Activated naive CD8-positive, alpha-beta T cell treated with anti-CD3 and anti-CD28 coated beads, Interleukin-2, amount 50 U/mL, for 24 hours (primary cell): ENCODE data around the gene POLR3A.
"Not testable (repeated sequence)": the region's sequence is repeated elsewhere in the genome, so short reads cannot be mapped to it uniquely, and the experiment has no call there.

Experiments used
- ATAC-seq: fragments of 150-1000 bp; cut with Tn5 transposase; one replicate; pipeline ENCODE4 v1.10.0; 2021
- DNase-seq: peaks from one replicate; pipeline ENCODE4 v3.0.0; 2021
- H3K27ac Mint-ChIP-seq: one replicate; pipeline ENCODE4 v1.8.0; 2021; ENCODE audit warnings: mild to moderate bottlenecking, mixed read lengths
- H3K27me3 Mint-ChIP-seq: one replicate; pipeline ENCODE4 v1.8.0; 2021; ENCODE audit warnings: mixed read lengths
- H3K36me3 Mint-ChIP-seq: one replicate; pipeline ENCODE4 v1.8.0; 2021; ENCODE audit warnings: low read depth, mixed read lengths
- H3K4me1 Mint-ChIP-seq: one replicate; pipeline ENCODE4 v1.8.0; 2021; ENCODE audit warnings: mixed read lengths
- H3K4me3 Mint-ChIP-seq: one replicate; pipeline ENCODE4 v1.8.0; 2021; ENCODE audit warnings: mild to moderate bottlenecking, moderate library complexity, mixed read lengths
- H3K9me3 Mint-ChIP-seq: one replicate; pipeline ENCODE4 v1.8.0; 2021; ENCODE audit warnings: mixed read lengths

Gene POLR3A

GRCh38 chr10:78029269-78030226, at the start of gene POLR3A:
TSS of gene POLR3A (minus strand) at chr10:78029515. CDS start at chr10:78029407, 108 bp downstream.
- peak within 1 kb of the TSS; percentile 100 for H3K4me3 Mint-ChIP-seq
- H3K27me3 Mint-ChIP-seq, result peaks cover 4% of the 10 kb centered on the region

GRCh38 chr10:78078539-78079330, 49.4 kb upstream of the POLR3A start:
- ATAC-seq (no peak), DNase-seq (no peak)
- Mint-ChIP-seq H3K9me3 (peaks cover 3% of the 10 kb centered on the region), H3K27ac (no peak overlapping the region), H3K27me3 (no peaks in the 10 kb centered on the region), H3K36me3 (peaks cover 2% of the 10 kb centered on the region), H3K4me1 (no peaks in the 10 kb centered on the region), H3K4me3 (no peak overlapping the region)

More at GRCh38 chr10:78029269-78030226, at the start of gene POLR3A:
- Mint-ChIP-seq H3K36me3 (peaks cover 32% of the 10 kb centered on the region), H3K27ac (peak within 1 kb of the TSS; percentile 100), H3K4me1 (peaks cover 33% of the 10 kb centered on the region), H3K9me3 (no peaks in the 10 kb centered on the region)
- DNase-seq (peak; percentile 90), ATAC-seq (peak; percentile 68)

GRCh38 chr10:78075806-78076205, 46.5 kb upstream of the POLR3A start:
- not testable (repeated sequence) for H3K27ac Mint-ChIP-seq, ATAC-seq, H3K36me3 Mint-ChIP-seq, H3K4me1 Mint-ChIP-seq, H3K27me3 Mint-ChIP-seq, DNase-seq, H3K9me3 Mint-ChIP-seq, H3K4me3 Mint-ChIP-seq

GRCh38 chr10:78072504-78072903, 43.2 kb upstream of the POLR3A start:
- ATAC-seq (no peak), DNase-seq (no peak)
- Mint-ChIP-seq H3K27ac (no peak overlapping the region), H3K4me1 (no peaks in the 10 kb centered on the region), H3K27me3 (no peaks in the 10 kb centered on the region), H3K4me3 (no peak overlapping the region), H3K9me3 (peaks cover 3% of the 10 kb centered on the region), H3K36me3 (peaks cover 2% of the 10 kb centered on the region)

GRCh38 chr10:78071857-78072179, 42.5 kb upstream of the POLR3A start:
- Mint-ChIP-seq H3K27me3 (no peaks in the 10 kb centered on the region), H3K4me3 (no peak overlapping the region), H3K4me1 (no peaks in the 10 kb centered on the region), H3K9me3 (peaks cover 3% of the 10 kb centered on the region), H3K36me3 (peaks cover 2% of the 10 kb centered on the region), H3K27ac (no peak overlapping the region)
- ATAC-seq (no peak), DNase-seq (no peak)

GRCh38 chr10:78071140-78071856, 42.0 kb upstream of the POLR3A start:
- ATAC-seq, result no peak
- H3K9me3 Mint-ChIP-seq, result peaks cover 3% of the 10 kb centered on the region
- no peak overlapping the region for H3K4me3 Mint-ChIP-seq
- no peak overlapping the region for H3K27ac Mint-ChIP-seq
- no peaks in the 10 kb centered on the region for H3K4me1 Mint-ChIP-seq
- no peaks in the 10 kb centered on the region for H3K27me3 Mint-ChIP-seq
- DNase-seq, result no peak
- H3K36me3 Mint-ChIP-seq, result peaks cover 2% of the 10 kb centered on the region

GRCh38 chr10:78070726-78071125, 41.4 kb upstream of the POLR3A start:
- DNase-seq, result no peak
- H3K27me3 Mint-ChIP-seq, result no peaks in the 10 kb centered on the region
- H3K4me3 Mint-ChIP-seq, result no peak overlapping the region
- no peak for ATAC-seq
- no peak overlapping the region for H3K27ac Mint-ChIP-seq
- peaks cover under 1% of the 10 kb centered on the region for H3K4me1 Mint-ChIP-seq
- peaks cover 3% of the 10 kb centered on the region for H3K9me3 Mint-ChIP-seq
- H3K36me3 Mint-ChIP-seq, result peaks cover 2% of the 10 kb centered on the region

- not testable (repeated sequence) for H3K4me3 Mint-ChIP-seq, ATAC-seq, H3K36me3 Mint-ChIP-seq, H3K27ac Mint-ChIP-seq, DNase-seq, H3K4me1 Mint-ChIP-seq, H3K9me3 Mint-ChIP-seq, H3K27me3 Mint-ChIP-seq
These were observed 40.7 kb upstream of the POLR3A start for GRCh38 chr10:78070064-78070463.

GRCh38 chr10:78069151-78069550, 39.8 kb upstream of the POLR3A start:
- Mint-ChIP-seq H3K9me3 (no peaks in the 10 kb centered on the region), H3K36me3 (peaks cover under 1% of the 10 kb centered on the region), H3K27ac (no peak overlapping the region), H3K27me3 (no peaks in the 10 kb centered on the region), H3K4me1 (peaks cover 3% of the 10 kb centered on the region), H3K4me3 (no peak overlapping the region)
- no peak for DNase-seq
- no peak for ATAC-seq

- H3K4me3 Mint-ChIP-seq, result no peak overlapping the region
- no peak overlapping the region for H3K27ac Mint-ChIP-seq
- H3K36me3 Mint-ChIP-seq, result no peaks in the 10 kb centered on the region
- no peaks in the 10 kb centered on the region for H3K27me3 Mint-ChIP-seq
- no peak for ATAC-seq
- DNase-seq, result no peak
- H3K4me1 Mint-ChIP-seq, result peaks cover 14% of the 10 kb centered on the region
- H3K9me3 Mint-ChIP-seq, result no peaks in the 10 kb centered on the region
These were observed 37.6 kb upstream of the POLR3A start for GRCh38 chr10:78066728-78067430.

- Mint-ChIP-seq H3K4me1 (peaks cover 22% of the 10 kb centered on the region), H3K27ac (no peak overlapping the region)
These were observed 36.7 kb upstream of the POLR3A start for GRCh38 chr10:78066012-78066411.

GRCh38 chr10:78065611-78066010, 36.3 kb upstream of the POLR3A start:
- ATAC-seq, result no peak
- H3K27me3 Mint-ChIP-seq, result no peaks in the 10 kb centered on the region
- peaks cover 23% of the 10 kb centered on the region for H3K4me1 Mint-ChIP-seq
- no peak overlapping the region for H3K4me3 Mint-ChIP-seq
- H3K36me3 Mint-ChIP-seq, result no peaks in the 10 kb centered on the region
- no peak overlapping the region for H3K27ac Mint-ChIP-seq
- DNase-seq, result no peak
- H3K9me3 Mint-ChIP-seq, result no peaks in the 10 kb centered on the region

More at GRCh38 chr10:78066012-78066411, 36.7 kb upstream of the POLR3A start:
- DNase-seq, result no peak
- Mint-ChIP-seq H3K4me3 (no peak overlapping the region), H3K27me3 (no peaks in the 10 kb centered on the region), H3K9me3 (no peaks in the 10 kb centered on the region), H3K36me3 (no peaks in the 10 kb centered on the region)
- ATAC-seq, result no peak

- not testable (repeated sequence) for H3K36me3 Mint-ChIP-seq, H3K9me3 Mint-ChIP-seq, H3K27ac Mint-ChIP-seq, DNase-seq, H3K27me3 Mint-ChIP-seq, H3K4me3 Mint-ChIP-seq, ATAC-seq
- peaks cover 23% of the 10 kb centered on the region for H3K4me1 Mint-ChIP-seq
These were observed 35.6 kb upstream of the POLR3A start for GRCh38 chr10:78064919-78065318.

- no peak overlapping the region for H3K27ac Mint-ChIP-seq
- no peaks in the 10 kb centered on the region for H3K36me3 Mint-ChIP-seq
- no peaks in the 10 kb centered on the region for H3K27me3 Mint-ChIP-seq
- ATAC-seq (no peak), DNase-seq (no peak)
- H3K9me3 Mint-ChIP-seq, result no peaks in the 10 kb centered on the region
- H3K4me1 Mint-ChIP-seq, result peaks cover 23% of the 10 kb centered on the region
- no peak overlapping the region for H3K4me3 Mint-ChIP-seq
These were observed 33.9 kb upstream of the POLR3A start for GRCh38 chr10:78063236-78063635.
